ENCODE data around the gene PRXL2B.
A peak's percentile ranks its signal among the peaks of the same experiment; 100 is the strongest.

The PRXL2B gene

DNA sequence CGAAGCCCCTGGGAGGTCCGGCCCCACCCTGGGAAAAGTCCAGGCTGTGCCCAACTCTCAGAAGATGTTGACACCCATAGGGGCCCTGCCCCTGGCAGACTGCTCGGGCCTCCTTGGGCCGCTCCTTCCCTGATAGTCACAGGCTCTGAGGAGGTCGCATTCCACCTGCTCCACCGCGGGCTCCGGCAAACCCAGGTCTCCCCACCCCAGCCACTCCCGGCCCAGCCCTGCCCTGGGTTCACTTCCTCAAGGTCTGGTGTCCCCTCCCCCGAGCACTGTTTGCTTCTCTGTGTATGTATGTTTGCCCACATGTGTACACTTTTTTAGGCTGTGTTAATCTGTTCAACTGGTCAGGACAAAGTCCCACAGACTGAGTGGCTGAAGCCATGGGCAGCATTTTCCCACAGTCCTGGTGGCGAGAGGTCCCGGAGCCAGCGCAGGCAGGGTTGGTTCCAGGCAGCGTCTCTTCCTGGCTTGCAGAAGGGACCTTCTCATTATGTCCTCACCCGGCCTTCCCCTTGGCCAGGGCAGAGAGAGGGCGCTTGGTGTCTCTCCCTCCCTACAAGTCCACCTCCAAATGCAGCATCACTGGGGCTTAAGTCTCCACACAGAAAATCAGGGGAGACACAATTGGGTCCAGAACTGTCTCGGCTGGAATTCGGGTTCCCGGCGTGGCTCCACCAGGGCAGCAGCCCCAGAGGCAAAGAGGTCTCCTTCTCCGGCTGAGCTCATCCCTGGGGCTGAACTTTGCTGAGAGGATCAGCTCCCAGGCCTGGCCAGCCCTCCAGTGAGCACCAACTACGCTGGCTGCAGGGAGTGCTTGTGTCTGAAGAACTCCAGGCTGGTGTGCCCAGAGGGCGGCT is 10.5 kb upstream of the PRXL2B start:
- TF ChIP-seq, protein P1, sequence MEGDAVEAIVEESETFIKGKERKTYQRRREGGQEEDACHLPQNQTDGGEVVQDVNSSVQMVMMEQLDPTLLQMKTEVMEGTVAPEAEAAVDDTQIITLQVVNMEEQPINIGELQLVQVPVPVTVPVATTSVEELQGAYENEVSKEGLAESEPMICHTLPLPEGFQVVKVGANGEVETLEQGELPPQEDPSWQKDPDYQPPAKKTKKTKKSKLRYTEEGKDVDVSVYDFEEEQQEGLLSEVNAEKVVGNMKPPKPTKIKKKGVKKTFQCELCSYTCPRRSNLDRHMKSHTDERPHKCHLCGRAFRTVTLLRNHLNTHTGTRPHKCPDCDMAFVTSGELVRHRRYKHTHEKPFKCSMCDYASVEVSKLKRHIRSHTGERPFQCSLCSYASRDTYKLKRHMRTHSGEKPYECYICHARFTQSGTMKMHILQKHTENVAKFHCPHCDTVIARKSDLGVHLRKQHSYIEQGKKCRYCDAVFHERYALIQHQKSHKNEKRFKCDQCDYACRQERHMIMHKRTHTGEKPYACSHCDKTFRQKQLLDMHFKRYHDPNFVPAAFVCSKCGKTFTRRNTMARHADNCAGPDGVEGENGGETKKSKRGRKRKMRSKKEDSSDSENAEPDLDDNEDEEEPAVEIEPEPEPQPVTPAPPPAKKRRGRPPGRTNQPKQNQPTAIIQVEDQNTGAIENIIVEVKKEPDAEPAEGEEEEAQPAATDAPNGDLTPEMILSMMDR (IDR thresholded peaks at IDR 0.05; ENCODE audit: insufficient read depth, low read depth, low read length, missing control alignments) = no peak
- H3K4me3 ChIP-seq (ENCODE audit: low read depth, low read length) = peak overlapping the region; percentile 65
- peak; percentile 57 for DNase-seq (ENCODE audit: low read depth)

DNA sequence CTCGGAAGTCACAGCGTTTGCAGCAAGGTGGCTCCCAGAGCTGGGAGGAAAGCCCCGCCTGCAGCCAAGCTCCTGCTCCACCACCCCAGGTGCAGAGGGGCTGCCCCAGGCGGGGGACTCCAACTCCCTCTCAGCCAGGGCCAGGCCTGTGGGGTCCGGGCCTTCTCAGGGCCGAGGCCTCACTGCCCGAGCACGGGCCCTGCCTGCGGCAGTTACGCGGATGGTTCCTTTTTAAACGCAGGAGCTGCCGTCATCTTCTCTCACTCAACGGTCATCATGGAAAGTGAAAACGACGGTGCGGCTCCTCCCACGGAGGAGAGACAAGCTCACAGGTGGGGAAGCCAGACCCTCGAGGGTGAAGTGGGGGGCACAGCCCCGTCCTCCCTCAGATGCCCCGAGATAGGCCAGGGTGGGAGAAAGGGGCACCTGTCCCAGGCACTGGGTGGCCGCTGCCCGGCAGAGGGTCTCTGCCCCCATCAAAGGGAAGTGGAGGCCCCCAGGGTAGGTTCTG is 9.0 kb upstream of the PRXL2B start:
- peak overlapping the region; percentile 76 for H3K4me3 ChIP-seq (ENCODE audit: low read depth, low read length)
- peak; percentile 80 for DNase-seq (ENCODE audit: low read depth)

DNA sequence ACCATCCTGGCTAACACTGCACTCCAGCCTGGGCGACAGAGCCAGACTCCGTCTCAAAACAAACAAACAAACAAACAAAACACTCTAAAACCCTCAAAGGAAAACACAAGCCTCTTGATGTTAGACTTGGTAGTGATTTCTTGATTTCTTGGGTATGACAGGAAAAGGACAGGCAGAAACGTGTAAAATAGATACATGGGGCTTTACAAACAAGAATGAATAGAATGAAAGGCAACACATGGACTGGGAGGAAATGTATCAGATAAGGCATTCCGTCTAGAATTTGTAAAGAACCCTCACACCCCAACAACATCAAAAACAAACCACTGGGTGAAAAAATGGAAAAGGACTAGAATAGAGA is 7.8 kb upstream of the PRXL2B start:
- DNase-seq (ENCODE audit: low read depth) = no peak
- TF ChIP-seq, protein P1 (IDR thresholded peaks at IDR 0.05; ENCODE audit: insufficient read depth, low read depth, low read length, missing control alignments) = no peak
- H3K4me3 ChIP-seq (ENCODE audit: low read depth, low read length) = peak overlapping the region; percentile 76

DNA sequence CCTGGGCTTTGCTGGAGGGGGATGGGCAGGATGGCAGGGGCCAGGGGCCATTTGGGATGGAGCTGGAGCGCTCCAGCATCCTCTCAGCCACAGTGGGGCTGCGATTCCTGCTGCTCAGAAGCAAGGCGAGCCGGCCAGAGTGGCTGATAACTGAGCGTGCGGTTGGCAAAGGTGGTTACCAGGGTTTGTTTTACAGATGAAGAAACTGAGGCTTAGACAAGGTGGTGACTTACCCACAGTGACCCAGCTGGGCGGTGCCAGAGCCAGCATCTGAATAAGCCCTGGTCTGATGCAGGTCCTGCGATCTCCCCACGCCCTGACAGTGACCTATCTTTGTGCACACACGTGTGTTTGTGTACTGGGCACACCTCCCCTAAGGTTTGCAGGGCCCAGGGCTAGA is 5.9 kb upstream of the PRXL2B start:
- TF ChIP-seq, protein P1 (IDR thresholded peaks at IDR 0.05; ENCODE audit: insufficient read depth, low read depth, low read length, missing control alignments) = no peak
- no peak overlapping the region for H3K4me3 ChIP-seq (ENCODE audit: low read depth, low read length)
- no peak for DNase-seq (ENCODE audit: low read depth)

DNA sequence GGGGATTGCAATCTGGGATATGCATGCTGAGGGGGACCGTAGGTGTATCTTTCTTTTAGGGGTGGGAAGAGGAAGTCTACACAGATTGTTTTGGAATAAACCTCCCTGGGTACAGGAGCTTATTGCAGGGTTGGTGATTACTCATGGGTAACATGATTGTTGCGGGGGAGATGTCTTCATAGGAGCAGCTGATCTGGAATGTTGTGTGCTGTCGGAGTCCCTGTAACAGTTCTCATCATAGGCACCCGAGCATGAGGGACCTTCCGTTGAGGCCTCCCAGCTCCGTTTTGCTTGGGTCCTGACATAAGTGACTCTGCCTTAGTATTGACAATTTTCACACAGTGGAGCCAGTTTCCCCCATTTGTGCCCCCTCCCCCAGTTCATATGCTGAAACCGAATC is 4.2 kb upstream of the PRXL2B start:
- H3K4me3 ChIP-seq (ENCODE audit: low read depth, low read length) = no peak overlapping the region
- TF ChIP-seq, protein P1 (IDR thresholded peaks at IDR 0.05; ENCODE audit: insufficient read depth, low read depth, low read length, missing control alignments) = no peak
- no peak for DNase-seq (ENCODE audit: low read depth)

DNA sequence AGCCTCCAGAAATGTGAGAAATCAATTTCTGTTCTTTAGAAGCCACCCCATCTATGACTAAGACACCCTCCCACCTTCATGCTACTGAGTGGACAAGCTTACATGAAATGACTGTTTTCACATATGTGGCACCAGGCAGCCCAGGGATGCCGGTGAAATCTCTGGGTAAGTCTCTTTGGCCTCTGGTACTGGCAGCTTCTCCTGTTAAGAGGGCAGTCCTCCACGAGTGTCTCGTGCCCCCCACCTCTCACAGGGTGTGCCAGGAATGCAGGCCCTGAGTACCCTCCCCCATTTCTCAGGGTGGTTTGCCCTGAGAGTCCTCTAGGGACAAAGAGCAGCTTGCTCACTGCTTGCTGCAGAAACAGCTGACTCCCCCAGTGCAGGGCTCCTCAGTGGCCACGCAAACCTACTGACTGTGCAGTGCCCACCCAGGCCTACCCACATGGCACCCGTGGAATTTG is 3.2 kb upstream of the PRXL2B start:
- DNase-seq (ENCODE audit: low read depth) = no peak
- H3K4me3 ChIP-seq (ENCODE audit: low read depth, low read length) = no peak overlapping the region
- TF ChIP-seq, protein P1 (IDR thresholded peaks at IDR 0.05; ENCODE audit: insufficient read depth, low read depth, low read length, missing control alignments) = no peak

DNA sequence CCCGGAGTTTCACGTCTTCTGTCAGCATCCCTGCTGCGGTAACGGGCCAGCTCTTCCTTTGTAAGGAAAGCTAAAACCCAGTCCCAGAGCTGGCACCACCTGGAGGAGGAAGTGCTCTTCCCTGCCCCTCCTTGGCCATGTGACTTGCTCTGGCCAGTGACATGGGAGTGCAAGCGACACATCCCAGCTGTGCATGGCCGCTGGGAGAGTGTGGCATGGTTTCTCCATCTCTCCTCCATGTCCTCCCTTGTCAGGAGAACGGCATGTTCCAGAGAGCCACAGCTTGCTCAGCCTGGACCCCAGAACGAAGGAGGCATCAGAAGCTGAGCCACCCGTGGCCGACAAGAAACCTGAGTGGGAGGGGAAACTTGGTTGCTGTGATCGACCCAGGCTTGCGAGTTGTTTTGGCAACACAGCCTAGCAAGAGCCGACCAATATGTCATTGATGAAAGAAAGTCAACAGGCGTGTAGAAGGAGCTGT is 2.7 kb upstream of the PRXL2B start:
- no peak for DNase-seq (ENCODE audit: low read depth)
- H3K4me3 ChIP-seq (ENCODE audit: low read depth, low read length) = no peak overlapping the region
- TF ChIP-seq, protein P1 (IDR thresholded peaks at IDR 0.05; ENCODE audit: insufficient read depth, low read depth, low read length, missing control alignments) = no peak
